Psoas muscle (tissue), 8 donors: Measurements from ENCODE around the gene PGM5. TPM values are rescaled to one million over a fixed set of nuclear protein-coding genes. Genes with fewer than 3 reads are reported as not detected.

Experiments used
- ATAC-seq, 4 donors: fragments of 200-7000 bp; cut with Tn5 transposase; one replicate each; pipeline ENCODE4 v1.9.1; 2020; ENCODE audit warnings: moderate library complexity in 3 of 4, mild to moderate bottlenecking in 2 of 4
- DNase-seq, 2 donors: peaks; one replicate each; pipeline ENCODE4 v3.0.0-alpha.2; 2020
- H3K27ac ChIP-seq: fragments of 200-600 bp; one replicate; pipeline ENCODE4 v1.8.0; 2022
- H3K27me3 ChIP-seq, 3 donors: fragments of 200-600 bp in 1 of 3; one replicate each; pipeline versions ENCODE4 v1.6.1 to v1.8.0; 2013 to 2022; ENCODE audit warnings: low read length in 2 of 3, mild to moderate bottlenecking in 2 of 3, moderate library complexity in 1 of 3; ENCODE audit not compliant: insufficient read depth in 3 of 3
- H3K36me3 ChIP-seq, 2 donors: fragments of 200-600 bp in 1 of 2; one replicate each; pipeline versions ENCODE4 v1.6.1 to v1.8.0; 2013 to 2022; ENCODE audit warnings: low read depth in 1 of 2, mild to moderate bottlenecking in 1 of 2, moderate library complexity in 1 of 2; ENCODE audit not compliant: insufficient read depth in 1 of 2
- H3K4me1 ChIP-seq: fragments of 200-600 bp; one replicate; pipeline ENCODE4 v1.8.0; 2022
- H3K4me3 ChIP-seq: fragments of 200-600 bp; one replicate; pipeline ENCODE4 v1.8.0; 2022; ENCODE audit warnings: mild to moderate bottlenecking
- H3K9me3 ChIP-seq: fragments of 200-600 bp; one replicate; pipeline ENCODE4 v1.8.0; 2022
- WGBS, 3 donors: extraction: QIAGEN DNeasy Blood & Tissue Kit; methylation state at CpG; one replicate each; pipeline versions ENCODE4 v1.1.6 to v1.1.7; 2013; 5-methylcytosine and 5-hydroxymethylcytosine counted together
- intact Hi-C, 2 donors: fragments of 100-400 bp; cut with DNase I; formaldehyde crosslinking; loops; one replicate each; pipeline versions ENCODE4 v1.11.0 to v1.14.2; 2022
- polyA plus RNA-seq, 3 donors: library from polyadenylated mRNA; stranded (reverse); fragments of 200-250 nt; gene quantifications; one replicate each; pipeline ENCODE4 v1.2.3, GENCODE V29; 2013
- total RNA-seq, 4 donors: library from RNA; stranded (reverse); fragmentation: NEBNext Ultra II Directional in 2 of 4; extraction: Animal tissue kit (Norgen Biotek cat#: 25700) in 2 of 4; gene quantifications; one replicate each; pipeline versions ENCODE4 v1.2.1 to v1.2.4, GENCODE V29; 2021 to 2023
- TF ChIP-seq, protein P1 (sequence below): fragments of 200-600 bp; IDR thresholded peaks from one replicate; pipeline ENCODE4 v1.8.0; 2022; ENCODE audit warnings: antibody characterized with exemption
- donor health status: healthy with polysubstance abuse.
- donor health status: DM: no; HTN: no; CAD: no; lungs with moderate emphysema.
- donor health status: Bipolar disorder and iron deficiency.
- donor health status: healthy.
- donor health status: DM: yes; HTN: yes; CAD: no.
- donor health status: DM: no; HTN: no; CAD: no.
- donor health status: DM: no; HTN: no; CAD: no.
- donor health status: DM: yes; HTN: yes; CAD: no.

PGM5 gene
- total and polyA plus RNA-seq, 7 donors = 3.7 to 54.2 (median 15.0) TPM

DNA sequence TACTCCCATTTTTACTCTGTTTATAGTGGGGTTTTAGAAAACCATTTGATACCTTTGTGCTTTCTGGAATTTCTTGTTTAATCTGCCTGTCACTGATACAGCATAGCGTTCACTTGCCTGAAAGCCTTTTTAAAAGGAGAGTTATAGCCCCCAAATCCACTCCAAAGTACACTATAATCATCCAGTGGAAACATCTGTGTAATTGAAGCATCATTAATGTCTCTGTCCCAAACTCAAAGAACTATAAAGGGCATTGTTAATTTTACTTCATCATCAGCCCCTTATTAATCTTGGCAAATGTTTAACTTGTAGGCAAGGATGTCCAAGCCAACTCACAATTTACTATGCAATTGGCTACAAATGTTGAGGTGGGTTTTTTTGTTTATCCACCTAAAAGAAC, 120.0 kb downstream of the PGM5 start:
- no peak overlapping the region for H3K4me3 ChIP-seq
- H3K9me3 ChIP-seq = no peaks in the 10 kb centered on the region
- peaks cover 4 to 13% of the 10 kb centered on the region in 2 donors for H3K36me3 ChIP-seq
- DNase-seq (no peak), ATAC-seq (no peak)
- no peaks in the 10 kb centered on the region for H3K4me1 ChIP-seq
- intact Hi-C loops = no loop called here
- H3K27ac ChIP-seq = no peak overlapping the region
- WGBS, 3 donors = 25 to 41% (median 28%) methylated on average over 1 of the region's 1 CpG
- TF ChIP-seq, protein P1, sequence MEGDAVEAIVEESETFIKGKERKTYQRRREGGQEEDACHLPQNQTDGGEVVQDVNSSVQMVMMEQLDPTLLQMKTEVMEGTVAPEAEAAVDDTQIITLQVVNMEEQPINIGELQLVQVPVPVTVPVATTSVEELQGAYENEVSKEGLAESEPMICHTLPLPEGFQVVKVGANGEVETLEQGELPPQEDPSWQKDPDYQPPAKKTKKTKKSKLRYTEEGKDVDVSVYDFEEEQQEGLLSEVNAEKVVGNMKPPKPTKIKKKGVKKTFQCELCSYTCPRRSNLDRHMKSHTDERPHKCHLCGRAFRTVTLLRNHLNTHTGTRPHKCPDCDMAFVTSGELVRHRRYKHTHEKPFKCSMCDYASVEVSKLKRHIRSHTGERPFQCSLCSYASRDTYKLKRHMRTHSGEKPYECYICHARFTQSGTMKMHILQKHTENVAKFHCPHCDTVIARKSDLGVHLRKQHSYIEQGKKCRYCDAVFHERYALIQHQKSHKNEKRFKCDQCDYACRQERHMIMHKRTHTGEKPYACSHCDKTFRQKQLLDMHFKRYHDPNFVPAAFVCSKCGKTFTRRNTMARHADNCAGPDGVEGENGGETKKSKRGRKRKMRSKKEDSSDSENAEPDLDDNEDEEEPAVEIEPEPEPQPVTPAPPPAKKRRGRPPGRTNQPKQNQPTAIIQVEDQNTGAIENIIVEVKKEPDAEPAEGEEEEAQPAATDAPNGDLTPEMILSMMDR = no peak
- no peaks in the 10 kb centered on the region for H3K27me3 ChIP-seq

DNA sequence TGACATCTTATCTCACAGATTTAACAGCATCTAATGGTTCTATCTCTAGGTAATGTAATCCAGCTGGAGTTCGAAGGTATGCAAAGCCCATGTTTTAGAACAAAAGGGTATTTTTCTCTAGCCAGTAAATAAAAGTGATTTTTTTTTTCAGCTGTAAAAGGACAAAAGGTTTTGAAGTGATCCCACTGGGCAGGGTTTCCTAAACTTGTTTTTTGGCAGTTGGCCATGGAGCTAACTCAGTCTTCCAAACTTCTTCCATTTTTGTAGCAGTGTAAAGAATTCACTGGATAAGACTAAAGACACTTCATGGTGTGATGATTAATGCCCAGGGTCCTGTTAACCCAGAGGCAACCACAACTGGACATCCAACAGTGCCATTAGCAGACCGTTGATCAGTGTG, 120.4 kb downstream of the PGM5 start:
- Histone ChIP-seq H3K4me1 (no peaks in the 10 kb centered on the region), H3K27ac (no peak overlapping the region), H3K9me3 (no peaks in the 10 kb centered on the region), H3K36me3 (peaks cover 4 to 13% of the 10 kb centered on the region in 2 donors), H3K27me3 (no peaks in the 10 kb centered on the region), H3K4me3 (no peak overlapping the region)
- ATAC-seq (no peak), DNase-seq (no peak)
- 28 to 33% (median 30%) methylated on average over 2 of the region's 2 CpGs for WGBS, 3 donors
- intact Hi-C loops = no loop called here
- TF ChIP-seq, protein P1 = no peak

DNA sequence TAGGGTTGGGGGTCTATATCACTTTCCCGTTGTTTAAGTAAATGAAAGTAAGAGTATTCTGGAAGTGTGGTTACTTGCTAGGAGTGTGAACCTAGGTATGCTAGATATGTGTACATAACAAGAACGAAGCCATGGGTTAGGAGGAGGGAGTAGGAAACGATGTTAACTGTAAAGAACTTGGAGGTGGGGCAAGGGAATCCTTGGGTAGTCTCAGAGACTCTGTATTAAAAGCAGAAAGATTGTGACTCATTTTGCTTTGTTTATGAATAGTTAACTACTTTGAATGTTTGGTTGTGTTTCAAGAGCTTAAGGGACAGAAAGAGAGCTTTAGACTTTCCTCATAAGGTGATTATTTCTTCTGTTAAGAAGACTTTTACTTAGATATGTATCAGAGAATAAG, 124.4 kb downstream of the PGM5 start:
- peaks cover 4 to 33% of the 10 kb centered on the region in 2 donors for H3K36me3 ChIP-seq
- ATAC-seq (no peak), DNase-seq (no peak)
- H3K9me3 ChIP-seq = no peaks in the 10 kb centered on the region
- TF ChIP-seq, protein P1 = no peak
- intact Hi-C loops = loop anchor here (5.0 kb wide), 2 partner anchors 34 to 44 kb away; no protein-coding TSS in a partner anchor
- H3K4me1 ChIP-seq = no peaks in the 10 kb centered on the region
- no peak overlapping the region for H3K27ac ChIP-seq
- no peak overlapping the region for H3K4me3 ChIP-seq
- H3K27me3 ChIP-seq = no peaks in the 10 kb centered on the region
- 59 to 71% (median 70%) methylated on average over 3 of the region's 3 CpGs for WGBS, 3 donors

DNA sequence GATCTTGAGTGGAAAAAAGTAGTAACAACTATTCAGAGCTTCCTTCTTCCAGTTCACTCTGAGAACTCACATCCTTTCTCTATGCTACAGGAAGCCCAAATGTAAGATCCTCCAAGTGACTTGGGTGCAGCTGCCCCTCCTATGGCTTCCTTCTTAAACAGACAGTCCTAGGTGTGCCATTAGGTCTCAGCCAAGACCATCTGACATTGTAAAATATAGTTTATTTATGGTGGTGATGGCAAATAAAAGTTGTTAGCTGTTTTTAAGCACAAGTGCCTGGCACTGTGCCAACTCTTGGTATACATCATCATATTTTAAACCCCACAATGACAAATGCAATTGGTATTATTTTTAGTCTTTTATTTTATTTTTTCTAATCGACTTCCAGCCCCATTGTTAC, 126.1 kb downstream of the PGM5 start:
- no peak overlapping the region for H3K27ac ChIP-seq
- no peaks in the 10 kb centered on the region for H3K9me3 ChIP-seq
- no peak overlapping the region for H3K4me3 ChIP-seq
- TF ChIP-seq, protein P1 = no peak
- DNase-seq (no peak), ATAC-seq (no peak)
- H3K27me3 ChIP-seq = no peaks in the 10 kb centered on the region
- H3K4me1 ChIP-seq = no peaks in the 10 kb centered on the region
- intact Hi-C loops = loop anchor here (5.0 kb wide), 2 partner anchors 35 to 45 kb away; no protein-coding TSS in a partner anchor
- WGBS, 3 donors = 20 to 56% (median 45%) methylated on average over 1 of the region's 1 CpG
- peaks cover 4 to 46% of the 10 kb centered on the region in 2 donors for H3K36me3 ChIP-seq

DNA sequence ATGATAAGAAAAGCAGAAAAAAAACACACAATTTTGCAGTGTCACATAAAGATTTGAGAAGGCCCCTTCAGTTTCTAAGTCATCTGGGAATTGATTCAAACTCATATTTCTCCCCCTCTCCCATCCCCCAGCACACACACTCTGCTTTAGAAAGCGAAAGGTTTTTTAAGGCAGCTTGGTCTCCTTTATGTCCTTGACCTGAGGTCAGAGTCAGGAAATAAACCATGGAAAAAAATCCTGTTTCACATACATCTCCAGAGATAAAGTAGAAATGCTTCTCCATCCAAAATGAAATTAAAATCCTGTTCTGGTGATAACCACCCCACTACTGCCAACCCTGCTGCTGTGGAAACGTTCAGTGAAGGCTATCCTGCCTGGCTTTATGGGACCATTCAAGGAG, 131.7 kb downstream of the PGM5 start:
- no peaks in the 10 kb centered on the region for H3K27me3 ChIP-seq
- TF ChIP-seq, protein P1 = no peak
- 36 to 39% (median 38%) methylated on average over 2 of the region's 2 CpGs for WGBS, 3 donors
- no peak for ATAC-seq
- no peak overlapping the region for H3K4me3 ChIP-seq
- no peak for DNase-seq
- intact Hi-C loops = loop anchor here in 1 of 2 donors (2.0 kb wide), 1 partner anchor 17 kb away; no protein-coding TSS in a partner anchor
- peaks cover 2 to 40% of the 10 kb centered on the region in 2 donors for H3K36me3 ChIP-seq
- H3K27ac ChIP-seq = no peak overlapping the region
- no peaks in the 10 kb centered on the region for H3K9me3 ChIP-seq
- H3K4me1 ChIP-seq = no peaks in the 10 kb centered on the region
